HG03354 (cell line): ENCODE data around the gene EFCAB5.
"Not testable (repeated sequence)": the region's sequence is repeated elsewhere in the genome, so short reads cannot be mapped to it uniquely, and the experiment has no call there.

Experiments used
- ATAC-seq: cut with Tn5 transposase; IDR thresholded peaks from one replicate; pipeline ENCODE4 v1.9.1; 2021; ENCODE audit warnings: mild to moderate bottlenecking; ENCODE audit not compliant: unreplicated experiment, poor library complexity, severe bottlenecking

The EFCAB5 gene

GRCh38 chr17:30000001-30000754, 58.7 kb downstream of the EFCAB5 start:
- ATAC-seq, result no peak

DNA sequence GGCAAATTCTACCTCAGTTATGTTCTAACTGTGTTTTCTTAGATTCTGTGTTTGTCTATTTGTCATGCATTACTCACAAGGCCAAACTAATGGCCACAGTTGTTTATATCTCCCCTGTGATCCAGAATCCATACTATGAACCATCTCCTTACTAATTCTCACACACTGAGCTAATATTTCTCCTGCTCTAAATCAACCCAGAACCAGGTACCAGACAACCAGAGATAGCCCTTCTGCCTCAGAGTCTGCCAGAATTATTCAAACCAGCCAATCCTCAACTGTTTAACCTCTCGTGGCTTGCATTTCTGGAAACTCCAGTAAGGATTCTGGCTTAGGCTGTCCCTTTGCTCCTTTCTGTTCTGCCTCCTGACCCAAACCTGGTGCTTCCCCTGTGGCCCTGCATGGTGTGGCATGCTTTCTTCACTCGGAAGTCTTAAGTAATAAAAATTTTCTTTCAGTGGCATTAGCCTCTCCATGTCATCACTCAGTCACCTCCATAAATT, 59.4 kb downstream of the EFCAB5 start:
- ATAC-seq, result no peak

GRCh38 chr17:30002088-30002487, 60.7 kb downstream of the EFCAB5 start:
- no peak for ATAC-seq

DNA sequence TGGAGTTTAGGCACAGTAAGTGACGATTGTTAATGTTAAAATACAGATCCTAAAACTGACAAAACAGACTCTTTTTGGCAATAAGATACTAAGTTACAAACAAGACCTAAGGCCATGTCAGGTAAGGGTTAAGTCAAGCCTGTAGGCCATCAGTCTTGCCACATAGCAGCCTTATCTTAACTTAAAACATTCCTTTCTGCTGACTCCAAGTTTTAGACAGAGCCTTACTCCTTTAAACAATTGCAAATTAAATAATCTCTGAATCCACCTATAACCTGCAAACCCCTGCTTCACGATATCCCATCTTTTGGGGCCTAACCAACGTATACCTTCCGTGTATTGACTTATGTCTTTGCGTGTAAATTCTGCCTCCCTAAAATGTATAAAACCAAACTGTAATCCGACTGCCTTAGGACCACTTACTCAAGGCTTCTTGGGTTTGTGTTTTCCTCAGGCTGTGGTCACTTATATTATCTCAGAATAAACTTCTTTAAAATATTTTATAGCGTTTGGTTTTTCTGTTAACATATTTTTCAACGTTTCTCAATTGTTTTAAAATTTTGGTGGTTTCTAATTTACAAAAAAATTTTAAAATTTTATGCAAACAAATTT, 64.4 kb downstream of the EFCAB5 start:
- no peak for ATAC-seq

GRCh38 chr17:30011934-30012333, 70.5 kb downstream of the EFCAB5 start:
- not testable (repeated sequence) for ATAC-seq

DNA sequence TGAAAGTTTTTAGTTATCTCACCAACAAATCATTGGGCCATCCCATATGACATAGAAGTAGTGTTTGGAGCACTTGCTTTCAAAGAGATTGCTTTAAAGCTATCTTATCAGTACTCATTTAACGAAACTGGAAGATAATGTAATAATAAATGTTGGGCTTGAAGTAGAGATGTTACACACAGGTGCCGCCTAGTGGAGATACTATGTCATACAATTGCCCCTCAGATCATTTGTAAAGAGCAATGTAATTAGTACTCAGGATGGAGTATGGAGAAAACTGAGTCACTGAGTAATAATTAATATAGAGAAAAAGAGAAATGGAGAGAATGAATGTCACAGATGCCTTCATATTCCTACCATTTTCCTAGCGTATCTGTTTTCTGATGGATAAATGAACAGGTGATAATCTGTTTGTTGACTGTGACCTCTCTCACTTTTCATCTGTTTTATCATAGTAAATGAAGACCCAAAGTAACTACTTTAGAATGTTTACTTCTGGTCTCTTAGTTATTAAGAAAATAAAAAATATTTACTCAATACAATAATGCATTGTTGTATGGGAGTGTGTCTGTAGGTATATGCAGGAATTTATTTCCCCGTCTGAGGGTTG, 80.4 kb downstream of the EFCAB5 start:
- no peak for ATAC-seq

- not testable (repeated sequence) for ATAC-seq
Observed at GRCh38 chr17:30025325-30025724, 83.9 kb downstream of the EFCAB5 start.

- ATAC-seq, result no peak
Observed at GRCh38 chr17:30027676-30028075, 86.2 kb downstream of the EFCAB5 start.

DNA sequence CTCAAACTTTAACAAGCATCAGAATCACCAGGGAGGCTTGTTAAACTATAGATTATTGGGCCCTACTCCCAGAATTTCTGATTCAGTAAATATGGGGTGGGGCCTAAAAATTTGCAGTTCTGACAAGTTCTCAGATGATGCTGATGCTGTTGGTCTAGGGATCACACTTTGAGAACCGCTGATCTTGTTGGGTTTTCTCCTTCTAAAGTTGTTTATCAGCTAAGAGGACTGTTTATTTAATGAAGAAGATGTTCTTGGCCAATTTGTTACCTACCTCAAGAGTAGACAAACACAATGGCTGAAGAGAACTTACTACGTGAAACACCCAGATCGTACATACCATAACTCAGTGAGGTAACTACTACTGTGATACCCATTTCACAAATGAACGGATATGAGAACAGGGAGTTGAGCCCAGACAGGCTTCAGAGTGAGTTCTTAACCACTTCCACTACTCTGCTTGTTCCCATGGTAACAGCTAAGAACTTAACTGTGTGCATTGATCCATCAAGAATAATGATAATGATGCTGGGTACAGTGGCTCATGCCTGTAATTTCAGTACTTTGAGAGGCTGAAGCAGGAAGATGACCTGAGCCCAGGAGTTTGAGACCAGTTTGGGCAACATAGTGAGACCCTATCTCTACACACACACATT, 89.9 kb downstream of the EFCAB5 start:
- no peak for ATAC-seq

GRCh38 chr17:30035369-30035768, 93.9 kb downstream of the EFCAB5 start:
- no peak for ATAC-seq

DNA sequence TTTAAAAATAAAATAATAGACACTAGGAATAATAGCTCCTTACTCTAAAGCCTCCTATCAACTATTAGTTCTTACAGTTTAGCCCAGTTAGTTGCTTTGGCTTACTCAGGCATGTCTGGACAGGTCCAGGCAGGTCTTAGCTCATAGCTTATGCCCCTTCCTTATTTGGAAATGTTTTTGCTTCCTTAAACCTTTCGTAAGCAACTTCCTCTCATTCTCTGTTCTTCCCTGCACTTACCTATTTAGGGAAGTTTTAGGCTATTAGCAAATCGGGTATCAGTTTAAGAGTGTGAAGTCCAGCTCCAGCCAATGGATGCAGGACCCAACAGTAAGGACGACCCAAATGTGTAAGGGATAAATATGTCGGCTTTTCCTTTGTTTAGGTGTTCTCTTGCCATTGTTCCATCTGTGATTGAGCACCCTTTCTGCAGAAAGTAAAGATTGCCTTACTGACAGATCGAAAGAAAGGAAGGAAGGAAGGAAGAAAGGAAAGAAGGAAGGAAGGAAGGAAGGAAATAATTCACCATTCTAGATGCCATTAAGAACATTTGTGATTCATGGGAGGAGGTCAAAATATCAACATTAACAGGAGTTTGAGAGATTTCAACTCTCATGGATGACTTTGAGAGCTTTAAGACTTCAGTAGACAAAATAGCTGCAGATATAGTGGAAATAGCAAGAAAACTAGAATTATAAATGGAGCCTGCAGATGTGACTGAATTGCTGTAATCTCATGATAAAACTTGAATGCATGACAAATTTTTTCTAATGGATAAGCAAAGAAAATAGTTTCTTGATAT, 99.5 kb downstream of the EFCAB5 start:
- not testable (repeated sequence) for ATAC-seq

- ATAC-seq, result no peak
Observed at GRCh38 chr17:30041551-30041950, 100.1 kb downstream of the EFCAB5 start.

DNA sequence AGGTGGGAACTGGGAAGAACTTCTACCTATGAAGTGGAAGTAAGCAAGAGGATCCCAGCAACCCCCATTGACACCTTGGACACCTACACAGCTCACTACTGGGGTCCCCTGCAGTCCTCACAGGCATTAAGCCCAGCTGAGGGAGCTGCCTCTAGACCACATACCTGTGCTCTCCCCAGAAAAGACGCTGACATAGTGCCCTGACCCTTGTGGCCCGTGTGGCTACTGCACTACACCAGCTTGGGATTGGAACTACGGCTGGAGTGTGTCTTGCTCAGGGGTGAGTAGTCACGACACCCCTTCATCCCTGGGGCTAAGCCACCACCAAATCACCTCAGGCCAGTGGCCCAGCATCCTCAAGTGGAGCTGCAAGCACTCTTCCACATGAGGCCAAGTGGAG, 120.9 kb downstream of the EFCAB5 start:
- no peak for ATAC-seq

GRCh38 chr17:30064738-30065137, 123.3 kb downstream of the EFCAB5 start:
- no peak for ATAC-seq

DNA sequence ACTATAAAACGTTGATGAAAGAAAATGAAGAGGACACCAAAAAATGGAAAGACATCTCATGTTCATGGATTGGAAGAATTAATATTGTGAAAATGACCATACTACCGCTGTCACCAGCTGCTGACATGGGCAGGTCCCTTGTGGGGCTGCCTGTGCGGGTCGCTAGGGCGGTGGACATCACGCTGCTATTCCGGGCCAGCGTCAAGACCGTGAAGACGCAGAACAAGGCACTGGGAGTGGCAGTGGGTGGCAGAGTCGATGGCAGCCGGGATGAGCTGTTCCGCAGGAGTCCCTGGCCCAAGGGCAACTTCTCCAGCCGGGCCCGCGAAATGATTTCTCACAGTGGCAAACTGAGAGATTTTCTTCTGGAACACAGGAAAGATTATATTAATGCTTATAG, 127.0 kb downstream of the EFCAB5 start:
- no peak for ATAC-seq

DNA sequence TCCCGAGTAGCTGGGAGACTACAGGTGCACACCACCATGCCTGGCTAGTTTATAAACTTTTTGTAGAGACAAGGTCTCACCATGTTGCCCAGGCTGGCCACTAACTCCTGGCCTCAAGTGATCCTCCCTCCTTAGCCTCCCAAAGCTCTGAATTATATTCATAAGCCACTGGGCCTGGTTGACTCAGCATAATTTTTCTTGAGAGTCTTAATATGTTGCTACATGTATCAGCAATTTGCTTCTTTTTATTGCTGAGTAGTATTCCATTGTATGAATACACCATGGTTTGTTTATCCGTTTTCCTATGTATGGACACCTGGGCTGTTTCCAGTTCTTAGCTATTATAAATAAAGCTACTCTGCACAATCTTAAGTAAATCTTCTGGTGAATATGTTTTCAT, 132.8 kb downstream of the EFCAB5 start:
- no peak for ATAC-seq

DNA sequence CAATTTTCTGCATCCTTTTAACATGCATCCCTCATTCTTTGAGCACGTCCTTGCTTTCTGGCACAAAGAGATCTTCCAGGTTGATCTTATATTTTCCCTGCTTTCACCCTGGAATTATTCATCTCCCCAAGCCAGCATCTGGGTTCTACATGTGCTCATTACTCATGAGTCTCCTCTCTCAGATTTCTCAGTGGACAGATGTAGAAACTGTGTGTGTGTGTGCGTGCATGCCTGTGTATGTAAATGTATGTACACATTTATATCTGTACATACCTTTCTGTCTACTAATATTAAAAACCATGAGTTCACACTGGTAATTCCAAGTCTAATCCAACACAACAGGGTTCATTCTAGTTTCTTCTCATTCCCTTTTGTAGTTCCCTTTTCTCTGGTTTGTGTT, 133.3 kb downstream of the EFCAB5 start:
- ATAC-seq, result no peak

- no peak for ATAC-seq
Observed at GRCh38 chr17:30082773-30083172, 141.3 kb downstream of the EFCAB5 start.

DNA sequence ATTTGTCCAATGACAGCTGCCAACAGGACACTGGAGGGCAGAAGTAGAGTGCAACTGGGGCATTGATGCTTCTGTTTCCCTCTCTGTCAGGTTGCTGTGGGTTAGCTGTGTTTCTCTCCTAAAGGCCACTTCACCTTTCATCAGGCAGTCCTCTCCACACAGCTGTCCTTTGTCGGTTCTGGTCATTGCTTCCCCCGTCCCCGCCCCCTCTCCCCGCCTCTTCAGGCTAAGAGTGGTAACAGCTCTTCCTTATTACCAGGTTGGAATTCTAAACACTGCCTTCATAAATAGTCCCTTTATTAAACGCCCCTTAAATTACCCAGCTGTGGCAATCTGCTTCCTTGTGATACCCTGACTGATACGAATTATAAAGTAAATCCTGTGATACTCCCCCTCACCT, 143.4 kb downstream of the EFCAB5 start:
- ATAC-seq, result no peak

DNA sequence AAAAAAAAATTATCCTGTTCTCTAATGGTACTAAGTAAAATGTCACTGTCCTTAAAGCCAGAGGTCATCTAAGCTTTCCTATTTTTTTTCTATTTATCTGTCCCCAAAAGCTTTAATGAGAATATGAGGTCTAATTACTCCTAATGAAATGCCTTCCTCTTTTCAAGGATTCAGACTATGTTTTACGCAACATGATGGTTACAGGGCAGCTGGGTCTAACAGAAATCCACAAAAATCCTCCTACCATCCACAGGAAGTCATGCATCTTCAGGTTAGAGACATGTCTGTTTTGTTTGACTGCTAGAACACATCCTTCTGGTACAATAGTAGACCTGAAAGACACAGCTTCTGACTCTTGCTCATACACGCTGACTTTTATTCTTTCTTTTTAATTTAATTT, 145.5 kb downstream of the EFCAB5 start:
- ATAC-seq, result no peak
